Hematopoietic multipotent progenitor cell treated with erythropoietin and hydrocortisone succinate and interleukin-3 and kit ligand, for 8 days (in vitro differentiated cells): ENCODE data around the gene PXYLP1.
A peak's percentile ranks its signal among the peaks of the same experiment; 100 is the strongest.

Source experiments
- DNase-seq: peaks from one replicate; pipeline ENCODE4 v3.0.0-alpha.2; 2015

PXYLP1 gene

GRCh38 chr3:141250828-141251227 is 19.2 kb downstream of the PXYLP1 start:
- no peak for DNase-seq

- DNase-seq, result no peak
Measured at GRCh38 chr3:141253326-141253725, 21.7 kb downstream of the PXYLP1 start.

- DNase-seq, result no peak
Measured at GRCh38 chr3:141253811-141254210, 22.2 kb downstream of the PXYLP1 start.

GRCh38 chr3:141255137-141255845 is 23.7 kb downstream of the PXYLP1 start:
- DNase-seq, result no peak

- DNase-seq, result peak; percentile 17
Measured at GRCh38 chr3:141255846-141256261, 24.2 kb downstream of the PXYLP1 start.

- no peak for DNase-seq
Measured at GRCh38 chr3:141256820-141257219, 25.2 kb downstream of the PXYLP1 start.

- no peak for DNase-seq
Measured at GRCh38 chr3:141257961-141258360, 26.3 kb downstream of the PXYLP1 start.

GRCh38 chr3:141258973-141259372 is 27.3 kb downstream of the PXYLP1 start:
- DNase-seq, result no peak

GRCh38 chr3:141259821-141260629 is 28.4 kb downstream of the PXYLP1 start:
- DNase-seq, result no peak

GRCh38 chr3:141260630-141260927 is 29.0 kb downstream of the PXYLP1 start:
- DNase-seq, result no peak

- DNase-seq, result no peak
Measured at GRCh38 chr3:141261472-141262307, 30.1 kb downstream of the PXYLP1 start.

GRCh38 chr3:141262308-141262705 is 30.7 kb downstream of the PXYLP1 start:
- DNase-seq, result no peak

GRCh38 chr3:141266186-141266585 is 34.6 kb downstream of the PXYLP1 start:
- no peak for DNase-seq

- DNase-seq, result no peak
Measured at GRCh38 chr3:141266797-141267555, 35.4 kb downstream of the PXYLP1 start.

GRCh38 chr3:141267629-141268028 is 36.0 kb downstream of the PXYLP1 start:
- no peak for DNase-seq

GRCh38 chr3:141268306-141268705 is 36.7 kb downstream of the PXYLP1 start:
- no peak for DNase-seq

- DNase-seq, result no peak
Measured at GRCh38 chr3:141268791-141269190, 37.2 kb downstream of the PXYLP1 start.

- DNase-seq, result no peak
Measured at GRCh38 chr3:141269961-141270360, 38.3 kb downstream of the PXYLP1 start.

GRCh38 chr3:141271279-141272030 is 39.8 kb downstream of the PXYLP1 start:
- no peak for DNase-seq

GRCh38 chr3:141272906-141273662 is 41.5 kb downstream of the PXYLP1 start:
- no peak for DNase-seq

GRCh38 chr3:141273700-141274410 is 42.2 kb downstream of the PXYLP1 start:
- no peak for DNase-seq
